PC-3 (cell line): Measurements from ENCODE around the gene APOH. TPM values are rescaled to one million over a fixed set of nuclear protein-coding genes. Genes with fewer than 3 reads are reported as not detected.
A peak's percentile ranks its signal among the peaks of the same experiment; 100 is the strongest.

ENCODE experiments used
- ATAC-seq: fragments of 200-7000 bp; cut with Tn5 transposase; 2 replicates; pipeline ENCODE4 v1.9.1; 2020; ENCODE audit warnings: mild to moderate bottlenecking, moderate library complexity
- BruUV-seq: library from RNA; stranded (reverse); fragments of 400-500 nt; replicated peaks from 2 replicates; lab custom pipeline; 2021; lab: Mats Ljungman, UMichigan
- CTCF ChIA-PET: fragments of 300-600 bp; sonication (Branson Sonifier 250); formaldehyde crosslinking; loops from one replicate; lab custom pipeline; 2022; ENCODE audit warnings: antibody characterized with exemption; lab: Charles Lee
- POLR2A ChIA-PET: fragments of 300-600 bp; sonication (Branson Sonifier 250); formaldehyde crosslinking; loops from one replicate; lab custom pipeline; 2022; ENCODE audit warnings: antibody characterized with exemption; ENCODE audit not compliant: unreplicated experiment; lab: Charles Lee
- DNase-seq: peaks from one replicate; pipeline ENCODE4 v3.0.0-alpha.2; 2015
- H2AFZ ChIP-seq: fragments of 300-600 bp; sonication (generic); 2 replicates; pipeline ENCODE4 v1.6.0; 2016; ENCODE audit warnings: antibody characterized with exemption, low read length
- H3F3A ChIP-seq: fragments of 300-600 bp; sonication (generic); one replicate; pipeline ENCODE4 v1.6.0; 2017; ENCODE audit warnings: antibody characterized with exemption, low read length, control low read depth, mild to moderate bottlenecking; ENCODE audit not compliant: unreplicated experiment
- H3K27ac ChIP-seq: fragments of 300-600 bp; sonication (generic); 2 replicates; pipeline ENCODE4 v1.5.1; 2016; ENCODE audit warnings: mild to moderate bottlenecking, low read length
- H3K27me3 ChIP-seq: fragments of 300-600 bp; sonication (generic); 2 replicates; pipeline ENCODE4 v1.6.1; 2016; ENCODE audit warnings: low read length, mixed read lengths
- H3K36me3 ChIP-seq: fragments of 300-600 bp; sonication (generic); 2 replicates; pipeline ENCODE4 v1.6.1; 2016; ENCODE audit warnings: low read depth, mixed run types, low read length, mixed read lengths
- H3K4me1 ChIP-seq: fragments of 300-600 bp; sonication (generic); 2 replicates; pipeline ENCODE4 v1.5.1; 2016; ENCODE audit warnings: low read length; ENCODE audit not compliant: insufficient read depth
- H3K4me2 ChIP-seq: fragments of 300-600 bp; sonication (generic); 2 replicates; pipeline ENCODE4 v1.6.0; 2016; ENCODE audit warnings: low read length
- H3K4me3 ChIP-seq: fragments of 300-600 bp; sonication (generic); 2 replicates; pipeline ENCODE4 v1.5.1; 2016; ENCODE audit warnings: mild to moderate bottlenecking, low read length, mixed read lengths
- H3K79me2 ChIP-seq: fragments of 300-600 bp; sonication (generic); 2 replicates; pipeline ENCODE4 v1.6.1; 2017; ENCODE audit warnings: low read length, mixed read lengths
- H3K9ac ChIP-seq: fragments of 300-600 bp; sonication (generic); 2 replicates; pipeline ENCODE4 v1.6.0; 2016; ENCODE audit warnings: mild to moderate bottlenecking, low read length
- H3K9me2 ChIP-seq: fragments of 300-600 bp; sonication (generic); replicated peaks from 2 replicates; pipeline ENCODE4 v1.6.1; 2016; ENCODE audit warnings: mixed run types, low read length, mixed read lengths
- H3K9me3 ChIP-seq: fragments of 300-600 bp; sonication (generic); 2 replicates; pipeline ENCODE4 v1.6.1; 2016; ENCODE audit warnings: low read length, mixed read lengths
- H4K20me1 ChIP-seq: fragments of 300-600 bp; sonication (generic); 2 replicates; pipeline ENCODE4 v1.6.1; 2016; ENCODE audit warnings: low read length, mixed read lengths
- EZH2 ChIP-seq: fragments of 300-600 bp; sonication (generic); IDR thresholded peaks from one replicate; pipeline ENCODE4 v1.6.1; 2017; ENCODE audit warnings: antibody characterized with exemption, mild to moderate bottlenecking, low read length; ENCODE audit not compliant: unreplicated experiment
- EZH2phosphoT487 ChIP-seq: fragments of 300-600 bp; sonication (generic); IDR thresholded peaks from 2 replicates; pipeline ENCODE4 v1.6.1; 2018; ENCODE audit warnings: mild to moderate bottlenecking, antibody characterized with exemption, low read length, borderline replicate concordance
- intact Hi-C: fragments of 100-400 bp; cut with micrococcal nuclease; formaldehyde crosslinking; loops from 2 replicates; pipeline ENCODE4 v1.9.0; 2023
- total RNA-seq: library from RNA; depleted of rRNA; stranded (reverse); fragments of >200 nt; gene quantifications from 2 replicates; pipeline ENCODE4 v1.2.3, GENCODE V29; 2014
- TF ChIP-seq, protein P1 (sequence below): fragments of 300-600 bp; sonication (generic); conservative IDR thresholded peaks from 2 replicates; pipeline ENCODE4 v1.5.1; 2017; ENCODE audit warnings: antibody characterized with exemption, low read depth, mild to moderate bottlenecking, low read length

Gene APOH
- total RNA-seq, 1 experiment from 2014 or later, result not detected

- BruUV-seq, result no TSS peak
- Histone ChIP-seq H3K9me3 (no peaks in the 10 kb centered on the region), H3F3A (no peaks in the 10 kb centered on the region), H3K4me1 (peaks cover 8% of the 10 kb centered on the region), H3K27me3 (no peaks in the 10 kb centered on the region), H3K27ac (no peak overlapping the region), H4K20me1 (no peaks in the 10 kb centered on the region), H3K36me3 (no peaks in the 10 kb centered on the region), H3K4me2 (no peak overlapping the region), H3K9me2 (0 out of 2 replicates have a peak, but pooled peaks cover 3% of the 10 kb centered on the region), H3K9ac (no peak overlapping the region), H2AFZ (no peak overlapping the region), H3K4me3 (no peak overlapping the region), H3K79me2 (no peaks in the 10 kb centered on the region)
- TF ChIP-seq, protein P1, sequence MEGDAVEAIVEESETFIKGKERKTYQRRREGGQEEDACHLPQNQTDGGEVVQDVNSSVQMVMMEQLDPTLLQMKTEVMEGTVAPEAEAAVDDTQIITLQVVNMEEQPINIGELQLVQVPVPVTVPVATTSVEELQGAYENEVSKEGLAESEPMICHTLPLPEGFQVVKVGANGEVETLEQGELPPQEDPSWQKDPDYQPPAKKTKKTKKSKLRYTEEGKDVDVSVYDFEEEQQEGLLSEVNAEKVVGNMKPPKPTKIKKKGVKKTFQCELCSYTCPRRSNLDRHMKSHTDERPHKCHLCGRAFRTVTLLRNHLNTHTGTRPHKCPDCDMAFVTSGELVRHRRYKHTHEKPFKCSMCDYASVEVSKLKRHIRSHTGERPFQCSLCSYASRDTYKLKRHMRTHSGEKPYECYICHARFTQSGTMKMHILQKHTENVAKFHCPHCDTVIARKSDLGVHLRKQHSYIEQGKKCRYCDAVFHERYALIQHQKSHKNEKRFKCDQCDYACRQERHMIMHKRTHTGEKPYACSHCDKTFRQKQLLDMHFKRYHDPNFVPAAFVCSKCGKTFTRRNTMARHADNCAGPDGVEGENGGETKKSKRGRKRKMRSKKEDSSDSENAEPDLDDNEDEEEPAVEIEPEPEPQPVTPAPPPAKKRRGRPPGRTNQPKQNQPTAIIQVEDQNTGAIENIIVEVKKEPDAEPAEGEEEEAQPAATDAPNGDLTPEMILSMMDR, result no peak
- TF ChIP-seq EZH2 (no peak), EZH2phosphoT487 (no peak)
- DNase-seq (no peak), ATAC-seq (no peak)
- ChIA-PET CTCF (no interaction called here), POLR2A (no interaction called here)
- intact Hi-C loops, result no loop called here
Observed at GRCh38 chr17:66203274-66204015, 25.8 kb downstream of the APOH start.

DNA sequence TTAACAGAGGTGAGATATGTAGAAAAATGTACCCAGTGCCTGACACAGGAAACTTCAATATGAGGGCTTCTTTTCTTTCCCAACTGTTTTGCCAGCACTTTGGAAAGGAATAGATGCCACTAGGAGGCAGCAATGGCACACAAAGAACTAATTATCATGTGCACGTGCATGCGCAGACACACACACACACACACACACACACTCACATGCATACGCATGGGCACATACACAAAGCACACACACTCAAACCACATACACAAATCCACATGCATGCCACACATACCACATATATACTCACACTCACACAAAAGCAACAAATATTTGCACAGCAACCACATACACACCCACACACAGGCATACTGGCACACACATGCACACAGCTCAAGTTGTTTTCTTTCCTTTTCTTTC is 28.5 kb downstream of the APOH start:
- Histone ChIP-seq H3K27me3 (no peaks in the 10 kb centered on the region), H3K9ac (no peak overlapping the region), H3K9me2 (no peaks in the 10 kb centered on the region), H3K4me2 (peak overlapping the region; percentile 48), H3K36me3 (no peaks in the 10 kb centered on the region), H2AFZ (peak overlapping the region; percentile 39; the same call in 1 of the 2 replicates), H3F3A (no peaks in the 10 kb centered on the region), H3K79me2 (no peaks in the 10 kb centered on the region), H3K27ac (no peak overlapping the region), H3K9me3 (no peaks in the 10 kb centered on the region), H3K4me3 (peak overlapping the region; percentile 4; the same call in 1 of the 2 replicates), H4K20me1 (no peaks in the 10 kb centered on the region), H3K4me1 (peaks cover 8% of the 10 kb centered on the region)
- ChIA-PET POLR2A (no interaction called here), CTCF (interaction anchor here (0.7 to 2.0 kb wide), 4 partner anchors 10 to 646 kb away, joined by 3 to 7 read pairs (median 4); no protein-coding TSS in a partner anchor)
- intact Hi-C loops, result loop anchor here (1.0 to 2.0 kb wide), 4 partner anchors 40 to 473 kb away; no protein-coding TSS in a partner anchor
- BruUV-seq, result no TSS peak
- no peak for TF ChIP-seq EZH2
- TF ChIP-seq, protein P1, result peak; percentile 95
- ATAC-seq, result peak; percentile 65
- DNase-seq, result peak; percentile 82

DNA sequence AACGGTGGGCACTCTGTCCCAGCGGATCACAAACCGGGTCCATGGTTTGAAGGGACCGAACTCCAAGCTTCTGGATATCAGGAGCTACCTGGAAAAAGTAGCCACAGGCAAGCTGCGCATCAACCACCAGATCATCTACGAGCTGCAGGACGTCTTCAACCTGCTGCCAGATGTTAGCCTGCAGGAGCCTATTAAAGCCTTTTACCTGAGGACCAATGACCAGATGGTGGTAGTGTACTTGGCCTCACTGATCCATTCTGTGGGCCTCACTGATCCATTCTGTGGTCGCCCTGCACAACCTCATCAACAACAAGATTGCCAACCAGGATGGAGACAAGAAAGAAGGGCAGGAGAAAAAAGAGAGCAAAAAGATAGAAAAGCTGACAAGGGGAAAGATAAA is 31.0 kb downstream of the APOH start:
- no peak overlapping the region for H2AFZ ChIP-seq
- no peaks in the 10 kb centered on the region for H3F3A ChIP-seq
- POLR2A ChIA-PET, result no interaction called here
- no peak overlapping the region for H3K4me3 ChIP-seq
- H3K4me1 ChIP-seq, result peaks cover 8% of the 10 kb centered on the region
- H4K20me1 ChIP-seq, result no peaks in the 10 kb centered on the region
- no peak overlapping the region for H3K27ac ChIP-seq
- no peak overlapping the region for H3K4me2 ChIP-seq
- H3K27me3 ChIP-seq, result no peaks in the 10 kb centered on the region
- no peaks in the 10 kb centered on the region for H3K79me2 ChIP-seq
- ATAC-seq (no peak), DNase-seq (no peak)
- no peaks in the 10 kb centered on the region for H3K9me3 ChIP-seq
- H3K36me3 ChIP-seq, result no peaks in the 10 kb centered on the region
- CTCF ChIA-PET, result no interaction called here
- H3K9me2 ChIP-seq, result no peaks in the 10 kb centered on the region
- no TSS peak for BruUV-seq
- TF ChIP-seq EZH2phosphoT487, result no peak
- TF ChIP-seq EZH2, result no peak
- TF ChIP-seq, protein P1, result no peak
- intact Hi-C loops, result no loop called here
- H3K9ac ChIP-seq, result no peak overlapping the region
